Measurements from ENCODE around the gene PDPR.

- no peak for TF ChIP-seq CTCF (IDR thresholded peaks at IDR 0.05; ENCODE audit: poor library complexity, severe bottlenecking)
- TF ChIP-seq EP300 (conservative IDR thresholded peaks at IDR 0.05; ENCODE audit: poor library complexity, severe bottlenecking): no peak
- TF ChIP-seq POLR2AphosphoS5 (IDR thresholded peaks at IDR 0.05): no peak
- TF ChIP-seq EZH2 (IDR thresholded peaks at IDR 0.05; ENCODE audit: borderline replicate concordance, insufficient read depth, low read length, poor library complexity, severe bottlenecking): no peak
- no peak for TF ChIP-seq RAD21 (conservative IDR thresholded peaks at IDR 0.05)
- TF ChIP-seq, protein P1, sequence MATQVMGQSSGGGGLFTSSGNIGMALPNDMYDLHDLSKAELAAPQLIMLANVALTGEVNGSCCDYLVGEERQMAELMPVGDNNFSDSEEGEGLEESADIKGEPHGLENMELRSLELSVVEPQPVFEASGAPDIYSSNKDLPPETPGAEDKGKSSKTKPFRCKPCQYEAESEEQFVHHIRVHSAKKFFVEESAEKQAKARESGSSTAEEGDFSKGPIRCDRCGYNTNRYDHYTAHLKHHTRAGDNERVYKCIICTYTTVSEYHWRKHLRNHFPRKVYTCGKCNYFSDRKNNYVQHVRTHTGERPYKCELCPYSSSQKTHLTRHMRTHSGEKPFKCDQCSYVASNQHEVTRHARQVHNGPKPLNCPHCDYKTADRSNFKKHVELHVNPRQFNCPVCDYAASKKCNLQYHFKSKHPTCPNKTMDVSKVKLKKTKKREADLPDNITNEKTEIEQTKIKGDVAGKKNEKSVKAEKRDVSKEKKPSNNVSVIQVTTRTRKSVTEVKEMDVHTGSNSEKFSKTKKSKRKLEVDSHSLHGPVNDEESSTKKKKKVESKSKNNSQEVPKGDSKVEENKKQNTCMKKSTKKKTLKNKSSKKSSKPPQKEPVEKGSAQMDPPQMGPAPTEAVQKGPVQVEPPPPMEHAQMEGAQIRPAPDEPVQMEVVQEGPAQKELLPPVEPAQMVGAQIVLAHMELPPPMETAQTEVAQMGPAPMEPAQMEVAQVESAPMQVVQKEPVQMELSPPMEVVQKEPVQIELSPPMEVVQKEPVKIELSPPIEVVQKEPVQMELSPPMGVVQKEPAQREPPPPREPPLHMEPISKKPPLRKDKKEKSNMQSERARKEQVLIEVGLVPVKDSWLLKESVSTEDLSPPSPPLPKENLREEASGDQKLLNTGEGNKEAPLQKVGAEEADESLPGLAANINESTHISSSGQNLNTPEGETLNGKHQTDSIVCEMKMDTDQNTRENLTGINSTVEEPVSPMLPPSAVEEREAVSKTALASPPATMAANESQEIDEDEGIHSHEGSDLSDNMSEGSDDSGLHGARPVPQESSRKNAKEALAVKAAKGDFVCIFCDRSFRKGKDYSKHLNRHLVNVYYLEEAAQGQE (IDR thresholded peaks at IDR 0.05; ENCODE audit: borderline replicate concordance): no peak
Observed at GRCh38 chr16:70160388-70160787, 46.3 kb downstream of the PDPR start.

Data from neural cell (in vitro differentiated cells).